Osteoblast (primary cell): ENCODE data around the gene PSMD6. TPM values are rescaled to one million over a fixed set of nuclear protein-coding genes. Genes with fewer than 3 reads are reported as not detected.

Experiments used
- DNase-seq: peaks from one replicate; pipeline ENCODE4 v3.0.0; 2011; ENCODE audit warnings: low spot score, mixed read lengths; ENCODE audit not compliant: insufficient read length; ENCODE audit errors: missing footprints
- H2AFZ ChIP-seq: 2 replicates; pipeline ENCODE4 v1.6.0; 2011; ENCODE audit warnings: mild to moderate bottlenecking, low read length
- H3K27ac ChIP-seq: 2 replicates; pipeline ENCODE4 v1.5.1; 2011; ENCODE audit warnings: mild to moderate bottlenecking, low read depth, low read length, moderate library complexity
- H3K27me3 ChIP-seq: 2 replicates; pipeline ENCODE4 v1.6.0; 2012; ENCODE audit warnings: mild to moderate bottlenecking, control low read depth, inconsistent platforms, low read length, moderate library complexity; ENCODE audit not compliant: insufficient read depth
- H3K36me3 ChIP-seq: 2 replicates; pipeline ENCODE4 v1.5.1; 2011; ENCODE audit warnings: mild to moderate bottlenecking, low read length, control low read depth, moderate library complexity; ENCODE audit not compliant: insufficient read depth
- H3K4me1 ChIP-seq: 2 replicates; pipeline ENCODE4 v1.5.1; 2011; ENCODE audit warnings: mild to moderate bottlenecking, low read length, control low read depth, moderate library complexity; ENCODE audit not compliant: insufficient read depth
- H3K4me2 ChIP-seq: 2 replicates; pipeline ENCODE4 v1.6.0; 2011; ENCODE audit warnings: mild to moderate bottlenecking, low read length; ENCODE audit not compliant: insufficient read depth
- H3K4me3 ChIP-seq: fragments of 200-600 bp; sonication (generic); 3 replicates; pipeline ENCODE4 v1.5.1; 2012; ENCODE audit warnings: mild to moderate bottlenecking, low read length, inconsistent platforms; ENCODE audit not compliant: insufficient read depth
- H3K79me2 ChIP-seq: 2 replicates; pipeline ENCODE4 v1.6.0; 2012; ENCODE audit warnings: mild to moderate bottlenecking, low read length, control low read depth, inconsistent platforms; ENCODE audit not compliant: insufficient read depth
- H3K9me3 ChIP-seq: 2 replicates; pipeline ENCODE4 v1.5.1; 2011; ENCODE audit warnings: low read depth, low read length, control low read depth
- H4K20me1 ChIP-seq: 2 replicates; pipeline ENCODE4 v1.6.0; 2012; ENCODE audit warnings: mild to moderate bottlenecking, low read length, control low read depth; ENCODE audit not compliant: insufficient read depth
- total RNA-seq: library from RNA; depleted of rRNA; stranded (reverse); fragments of >200 nt; gene quantifications from 2 replicates; pipeline ENCODE4 v1.2.3, GENCODE V29; 2012
- TF ChIP-seq, protein P1 (sequence below): IDR thresholded peaks from 2 replicates; pipeline ENCODE4 v1.5.1; 2011; ENCODE audit warnings: mild to moderate bottlenecking, low read depth, low read length, moderate library complexity; ENCODE audit errors: extremely low read depth

The PSMD6 gene
- total RNA-seq, 1 donor, result 76.7 TPM

GRCh38 chr3:64031540-64032508, 8.5 kb upstream of the PSMD6 start:
- Histone ChIP-seq H3K4me2 (no peak overlapping the region), H3K27ac (no peak overlapping the region), H3K36me3 (no peaks in the 10 kb centered on the region), H3K27me3 (peaks cover 16% of the 10 kb centered on the region), H3K4me3 (no peak overlapping the region), H3K4me1 (no peaks in the 10 kb centered on the region), H2AFZ (peak overlapping the region; percentile 33), H4K20me1 (no peaks in the 10 kb centered on the region), H3K79me2 (no peaks in the 10 kb centered on the region), H3K9me3 (no peaks in the 10 kb centered on the region)
- DNase-seq, result no peak
- TF ChIP-seq, protein P1, sequence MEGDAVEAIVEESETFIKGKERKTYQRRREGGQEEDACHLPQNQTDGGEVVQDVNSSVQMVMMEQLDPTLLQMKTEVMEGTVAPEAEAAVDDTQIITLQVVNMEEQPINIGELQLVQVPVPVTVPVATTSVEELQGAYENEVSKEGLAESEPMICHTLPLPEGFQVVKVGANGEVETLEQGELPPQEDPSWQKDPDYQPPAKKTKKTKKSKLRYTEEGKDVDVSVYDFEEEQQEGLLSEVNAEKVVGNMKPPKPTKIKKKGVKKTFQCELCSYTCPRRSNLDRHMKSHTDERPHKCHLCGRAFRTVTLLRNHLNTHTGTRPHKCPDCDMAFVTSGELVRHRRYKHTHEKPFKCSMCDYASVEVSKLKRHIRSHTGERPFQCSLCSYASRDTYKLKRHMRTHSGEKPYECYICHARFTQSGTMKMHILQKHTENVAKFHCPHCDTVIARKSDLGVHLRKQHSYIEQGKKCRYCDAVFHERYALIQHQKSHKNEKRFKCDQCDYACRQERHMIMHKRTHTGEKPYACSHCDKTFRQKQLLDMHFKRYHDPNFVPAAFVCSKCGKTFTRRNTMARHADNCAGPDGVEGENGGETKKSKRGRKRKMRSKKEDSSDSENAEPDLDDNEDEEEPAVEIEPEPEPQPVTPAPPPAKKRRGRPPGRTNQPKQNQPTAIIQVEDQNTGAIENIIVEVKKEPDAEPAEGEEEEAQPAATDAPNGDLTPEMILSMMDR, result no peak

GRCh38 chr3:64030741-64031140, 7.4 kb upstream of the PSMD6 start:
- peak; percentile 80 for DNase-seq
- H3K79me2 ChIP-seq, result no peaks in the 10 kb centered on the region
- peak overlapping the region; percentile 88 for H2AFZ ChIP-seq
- no peaks in the 10 kb centered on the region for H3K36me3 ChIP-seq
- H3K27ac ChIP-seq, result no peak overlapping the region
- no peaks in the 10 kb centered on the region for H3K9me3 ChIP-seq
- TF ChIP-seq, protein P1, result peak; percentile 86
- H3K4me2 ChIP-seq, result peak overlapping the region; percentile 83
- H3K4me1 ChIP-seq, result no peaks in the 10 kb centered on the region
- peak overlapping the region; percentile 66 for H3K4me3 ChIP-seq
- no peaks in the 10 kb centered on the region for H4K20me1 ChIP-seq
- H3K27me3 ChIP-seq, result peaks cover 16% of the 10 kb centered on the region

- H3K4me3 ChIP-seq, result no peak overlapping the region
- no peaks in the 10 kb centered on the region for H3K36me3 ChIP-seq
- H2AFZ ChIP-seq, result no peak overlapping the region
- H3K4me1 ChIP-seq, result no peaks in the 10 kb centered on the region
- DNase-seq, result no peak
- no peaks in the 10 kb centered on the region for H3K79me2 ChIP-seq
- peaks cover 16% of the 10 kb centered on the region for H3K27me3 ChIP-seq
- TF ChIP-seq, protein P1, result no peak
- H3K9me3 ChIP-seq, result no peaks in the 10 kb centered on the region
- H3K27ac ChIP-seq, result no peak overlapping the region
- no peaks in the 10 kb centered on the region for H4K20me1 ChIP-seq
- no peak overlapping the region for H3K4me2 ChIP-seq
These were observed 6.0 kb upstream of the PSMD6 start for GRCh38 chr3:64029287-64029686.

DNA sequence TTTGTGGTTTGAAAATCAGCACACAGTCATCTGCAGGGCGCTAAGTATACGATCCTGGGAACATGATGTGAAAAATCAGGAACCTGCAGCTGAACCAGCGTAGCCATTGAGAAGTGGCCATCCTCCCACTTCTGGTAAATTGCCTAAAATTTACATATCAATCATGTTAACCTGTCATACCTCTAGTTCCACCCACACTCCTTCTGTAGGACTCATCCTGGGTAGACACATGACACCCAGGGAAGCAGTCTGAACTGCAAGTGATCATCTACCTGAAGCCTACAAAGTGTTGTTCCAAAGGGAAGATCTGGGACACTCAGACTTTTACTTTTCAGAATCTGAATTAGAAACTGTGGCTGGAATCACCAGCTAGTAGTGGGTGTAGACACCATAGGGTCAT, 5.5 kb upstream of the PSMD6 start:
- TF ChIP-seq, protein P1, result no peak
- H2AFZ ChIP-seq, result no peak overlapping the region

More for the DNA sequence above, 5.5 kb upstream of the PSMD6 start:
- no peaks in the 10 kb centered on the region for H3K9me3 ChIP-seq
- no peaks in the 10 kb centered on the region for H4K20me1 ChIP-seq
- no peaks in the 10 kb centered on the region for H3K36me3 ChIP-seq
- H3K4me1 ChIP-seq, result peaks cover 1% of the 10 kb centered on the region
- H3K79me2 ChIP-seq, result no peaks in the 10 kb centered on the region
- H3K27ac ChIP-seq, result no peak overlapping the region
- no peak for DNase-seq
- no peak overlapping the region for H3K4me2 ChIP-seq
- no peak overlapping the region for H3K4me3 ChIP-seq
- H3K27me3 ChIP-seq, result peaks cover 16% of the 10 kb centered on the region
